Liver (tissue), 9 donors: Measurements from ENCODE around the gene CLCN7. TPM values are rescaled to one million over a fixed set of nuclear protein-coding genes. Genes with fewer than 3 reads are reported as not detected.

Experiments
- DNase-seq: peaks from one replicate; pipeline ENCODE4 v3.0.0-alpha.2; 2017; ENCODE audit warnings: low spot score
- H3K27ac ChIP-seq, 2 donors: one replicate each; pipeline ENCODE4 v1.7.0; 2013; ENCODE audit warnings: inconsistent platforms in 2 of 2, low read length in 2 of 2, control low read depth in 1 of 2, low read depth in 1 of 2, mild to moderate bottlenecking in 1 of 2
- H3K27me3 ChIP-seq, 4 donors: one replicate each; pipeline versions ENCODE4 v1.6.1 to v1.7.0; 2013; ENCODE audit warnings: low read length in 3 of 4, inconsistent platforms in 1 of 4, mild to moderate bottlenecking in 1 of 4, moderate library complexity in 1 of 4; ENCODE audit not compliant: control insufficient read depth in 4 of 4, insufficient read depth in 4 of 4
- H3K36me3 ChIP-seq, 4 donors: one replicate each; pipeline versions ENCODE4 v1.6.1 to v1.7.0; 2013; ENCODE audit warnings: low read length in 3 of 4, mild to moderate bottlenecking in 3 of 4, low read depth in 1 of 4, moderate library complexity in 1 of 4; ENCODE audit not compliant: control insufficient read depth in 4 of 4, insufficient read depth in 3 of 4
- H3K4me1 ChIP-seq, 4 donors: one replicate each; pipeline versions ENCODE4 v1.6.1 to v1.7.0; 2013; ENCODE audit warnings: low read length in 3 of 4, mild to moderate bottlenecking in 3 of 4, moderate library complexity in 1 of 4; ENCODE audit not compliant: control insufficient read depth in 4 of 4, insufficient read depth in 4 of 4
- H3K4me3 ChIP-seq, 3 donors: one replicate each; pipeline versions ENCODE4 v1.6.1 to v1.7.0; 2013; ENCODE audit warnings: low read length in 3 of 3, control low read depth in 1 of 3, low read depth in 1 of 3, mild to moderate bottlenecking in 1 of 3
- H3K9ac ChIP-seq, 2 donors: one replicate each; pipeline ENCODE4 v1.7.0; 2013; ENCODE audit warnings: low read length in 2 of 2, mild to moderate bottlenecking in 2 of 2, moderate library complexity in 2 of 2, control low read depth in 1 of 2, low read depth in 1 of 2
- H3K9me3 ChIP-seq, 4 donors: one replicate each; pipeline versions ENCODE4 v1.6.1 to v1.7.0; 2013; ENCODE audit warnings: low read length in 3 of 4; ENCODE audit not compliant: control insufficient read depth in 4 of 4
- EGR1 ChIP-seq, 2 donors: IDR thresholded peaks; 2 replicates each; pipeline ENCODE4 v1.6.1; 2016 to 2018; ENCODE audit warnings: antibody characterized with exemption in 2 of 2, low read depth in 2 of 2
- FOXA1 ChIP-seq: IDR thresholded peaks from 2 replicates; pipeline ENCODE4 v1.6.1; 2016; ENCODE audit warnings: antibody characterized with exemption
- FOXA2 ChIP-seq: IDR thresholded peaks from 2 replicates; pipeline ENCODE4 v1.6.1; 2016; ENCODE audit warnings: antibody characterized with exemption
- GABPA ChIP-seq, 2 donors: IDR thresholded peaks in 1 of 2; conservative IDR thresholded peaks in 1 of 2; 2 replicates each; pipeline ENCODE4 v1.6.1; 2016; ENCODE audit warnings: antibody characterized with exemption in 2 of 2, mild to moderate bottlenecking in 1 of 2, moderate library complexity in 1 of 2
- HNF4A ChIP-seq, 2 donors: conservative IDR thresholded peaks; 2 replicates each; pipeline ENCODE4 v1.6.1; 2016; ENCODE audit warnings: antibody characterized with exemption in 2 of 2, mild to moderate bottlenecking in 2 of 2
- JUND ChIP-seq, 2 donors: IDR thresholded peaks; 2 replicates each; pipeline ENCODE4 v1.6.1; 2016; ENCODE audit warnings: antibody characterized with exemption in 2 of 2
- NR2F2 ChIP-seq: IDR thresholded peaks from 2 replicates; pipeline ENCODE4 v1.6.1; 2016; ENCODE audit warnings: antibody characterized with exemption
- RAD21 ChIP-seq, 2 donors: IDR thresholded peaks; 2 replicates each; pipeline ENCODE4 v1.6.1; 2016; ENCODE audit warnings: antibody characterized with exemption in 2 of 2, mild to moderate bottlenecking in 2 of 2
- RXRA ChIP-seq, 2 donors: IDR thresholded peaks; 2 replicates each; pipeline ENCODE4 v1.6.1; 2017 to 2018; ENCODE audit warnings: antibody characterized with exemption in 2 of 2, mild to moderate bottlenecking in 1 of 2
- SP1 ChIP-seq: IDR thresholded peaks from 2 replicates; pipeline ENCODE4 v1.6.1; 2018; ENCODE audit warnings: antibody characterized with exemption, mild to moderate bottlenecking
- TAF1 ChIP-seq: conservative IDR thresholded peaks from 2 replicates; pipeline ENCODE4 v1.6.1; 2016; ENCODE audit warnings: antibody characterized with exemption, mild to moderate bottlenecking
- YY1 ChIP-seq: IDR thresholded peaks from 2 replicates; pipeline ENCODE4 v1.6.1; 2016; ENCODE audit warnings: antibody characterized with exemption, mild to moderate bottlenecking
- WGBS: extraction: QIAGEN DNeasy Blood & Tissue Kit; methylation state at CpG from one replicate; pipeline ENCODE4 v1.1.7; 2013; 5-methylcytosine and 5-hydroxymethylcytosine counted together
- polyA plus RNA-seq, 2 donors: library from polyadenylated mRNA; stranded (reverse) in 1 of 2; unstranded in 1 of 2; fragments of 200-250 nt in 1 of 2; fragments of >200 nt in 1 of 2; fragmentation: Nextera tagmentation in 1 of 2; extraction: Ambion mirVana in 1 of 2; gene quantifications; one replicate each; pipeline versions ENCODE4 v1.2.1 to v1.2.3, GENCODE V29; 2013 to 2015
- total RNA-seq, 2 donors: library from RNA; depleted of rRNA; stranded (reverse); fragments of >200 nt; gene quantifications; one replicate each; pipeline ENCODE4 v1.2.3, GENCODE V29; 2014
- TF ChIP-seq, protein P1 (sequence below): IDR thresholded peaks from 2 replicates; pipeline ENCODE4 v1.6.1; 2016; ENCODE audit warnings: antibody characterized with exemption
- TF ChIP-seq, protein P2 (sequence below): fragments of 150-350 bp; IDR thresholded peaks from 2 replicates; pipeline ENCODE4 v1.5.1; 2017; ENCODE audit warnings: improper control_type of control experiment, low read depth, low read length; ENCODE audit not compliant: missing input control
- TF ChIP-seq, protein P3 (sequence below): IDR thresholded peaks from 2 replicates; pipeline ENCODE4 v1.6.1; 2016; ENCODE audit warnings: antibody characterized with exemption, mild to moderate bottlenecking
- TF ChIP-seq, protein P4 (sequence below): IDR thresholded peaks from 2 replicates; pipeline ENCODE4 v1.6.1; 2016; ENCODE audit warnings: antibody characterized with exemption
- TF ChIP-seq, protein P5 (sequence below): IDR thresholded peaks from 2 replicates; pipeline ENCODE4 v1.6.1; 2016; ENCODE audit warnings: antibody characterized with exemption
- donor health status: healthy.
- donor health status: healthy.
- donor health status: healthy.
- donor health status: healthy.
- donor health status: healthy.

CLCN7 gene
- total and polyA plus RNA-seq, 4 donors: 13.9 to 36.2 (median 30.2) TPM

DNA sequence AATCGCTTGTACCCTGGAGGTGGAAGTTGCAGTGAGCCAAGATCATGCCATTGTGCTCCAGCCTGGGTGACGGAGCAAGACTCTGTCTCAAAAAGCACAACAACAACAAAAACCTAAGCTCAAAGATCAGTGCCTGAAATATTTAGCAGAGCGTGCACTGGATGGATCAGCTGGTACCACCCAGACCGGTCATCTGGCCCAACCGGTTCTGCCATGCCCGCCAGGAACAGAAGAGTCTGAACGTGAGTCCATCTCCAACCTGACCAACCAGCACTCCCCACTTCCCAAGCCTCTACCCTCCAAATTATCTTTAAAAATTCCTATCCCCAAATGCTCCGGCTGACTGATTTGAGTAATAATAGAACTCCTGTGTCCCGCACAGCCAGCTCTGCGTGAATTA is 52.8 kb downstream of the CLCN7 start:
- TF ChIP-seq, protein P1, sequence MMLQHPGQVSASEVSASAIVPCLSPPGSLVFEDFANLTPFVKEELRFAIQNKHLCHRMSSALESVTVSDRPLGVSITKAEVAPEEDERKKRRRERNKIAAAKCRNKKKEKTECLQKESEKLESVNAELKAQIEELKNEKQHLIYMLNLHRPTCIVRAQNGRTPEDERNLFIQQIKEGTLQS: no peak
- TF ChIP-seq EGR1 (IDR thresholded peaks at IDR 0.05; ENCODE audit: low read depth in 2 of 2) (no peak), GABPA (IDR thresholded peaks at IDR 0.05 in 1 of 2, conservative IDR thresholded peaks at IDR 0.05 in 1 of 2) (no peak), NR2F2 (no peak), FOXA2 (no peak), FOXA1 (no peak), HNF4A (conservative IDR thresholded peaks at IDR 0.05) (no peak), SP1 (no peak), RXRA (IDR thresholded peaks at IDR 0.05) (no peak), RAD21 (IDR thresholded peaks at IDR 0.05) (no peak), TAF1 (no peak), YY1 (no peak), JUND (IDR thresholded peaks at IDR 0.05) (no peak)
- TF ChIP-seq, protein P2, sequence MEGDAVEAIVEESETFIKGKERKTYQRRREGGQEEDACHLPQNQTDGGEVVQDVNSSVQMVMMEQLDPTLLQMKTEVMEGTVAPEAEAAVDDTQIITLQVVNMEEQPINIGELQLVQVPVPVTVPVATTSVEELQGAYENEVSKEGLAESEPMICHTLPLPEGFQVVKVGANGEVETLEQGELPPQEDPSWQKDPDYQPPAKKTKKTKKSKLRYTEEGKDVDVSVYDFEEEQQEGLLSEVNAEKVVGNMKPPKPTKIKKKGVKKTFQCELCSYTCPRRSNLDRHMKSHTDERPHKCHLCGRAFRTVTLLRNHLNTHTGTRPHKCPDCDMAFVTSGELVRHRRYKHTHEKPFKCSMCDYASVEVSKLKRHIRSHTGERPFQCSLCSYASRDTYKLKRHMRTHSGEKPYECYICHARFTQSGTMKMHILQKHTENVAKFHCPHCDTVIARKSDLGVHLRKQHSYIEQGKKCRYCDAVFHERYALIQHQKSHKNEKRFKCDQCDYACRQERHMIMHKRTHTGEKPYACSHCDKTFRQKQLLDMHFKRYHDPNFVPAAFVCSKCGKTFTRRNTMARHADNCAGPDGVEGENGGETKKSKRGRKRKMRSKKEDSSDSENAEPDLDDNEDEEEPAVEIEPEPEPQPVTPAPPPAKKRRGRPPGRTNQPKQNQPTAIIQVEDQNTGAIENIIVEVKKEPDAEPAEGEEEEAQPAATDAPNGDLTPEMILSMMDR: no peak
- TF ChIP-seq, protein P3, sequence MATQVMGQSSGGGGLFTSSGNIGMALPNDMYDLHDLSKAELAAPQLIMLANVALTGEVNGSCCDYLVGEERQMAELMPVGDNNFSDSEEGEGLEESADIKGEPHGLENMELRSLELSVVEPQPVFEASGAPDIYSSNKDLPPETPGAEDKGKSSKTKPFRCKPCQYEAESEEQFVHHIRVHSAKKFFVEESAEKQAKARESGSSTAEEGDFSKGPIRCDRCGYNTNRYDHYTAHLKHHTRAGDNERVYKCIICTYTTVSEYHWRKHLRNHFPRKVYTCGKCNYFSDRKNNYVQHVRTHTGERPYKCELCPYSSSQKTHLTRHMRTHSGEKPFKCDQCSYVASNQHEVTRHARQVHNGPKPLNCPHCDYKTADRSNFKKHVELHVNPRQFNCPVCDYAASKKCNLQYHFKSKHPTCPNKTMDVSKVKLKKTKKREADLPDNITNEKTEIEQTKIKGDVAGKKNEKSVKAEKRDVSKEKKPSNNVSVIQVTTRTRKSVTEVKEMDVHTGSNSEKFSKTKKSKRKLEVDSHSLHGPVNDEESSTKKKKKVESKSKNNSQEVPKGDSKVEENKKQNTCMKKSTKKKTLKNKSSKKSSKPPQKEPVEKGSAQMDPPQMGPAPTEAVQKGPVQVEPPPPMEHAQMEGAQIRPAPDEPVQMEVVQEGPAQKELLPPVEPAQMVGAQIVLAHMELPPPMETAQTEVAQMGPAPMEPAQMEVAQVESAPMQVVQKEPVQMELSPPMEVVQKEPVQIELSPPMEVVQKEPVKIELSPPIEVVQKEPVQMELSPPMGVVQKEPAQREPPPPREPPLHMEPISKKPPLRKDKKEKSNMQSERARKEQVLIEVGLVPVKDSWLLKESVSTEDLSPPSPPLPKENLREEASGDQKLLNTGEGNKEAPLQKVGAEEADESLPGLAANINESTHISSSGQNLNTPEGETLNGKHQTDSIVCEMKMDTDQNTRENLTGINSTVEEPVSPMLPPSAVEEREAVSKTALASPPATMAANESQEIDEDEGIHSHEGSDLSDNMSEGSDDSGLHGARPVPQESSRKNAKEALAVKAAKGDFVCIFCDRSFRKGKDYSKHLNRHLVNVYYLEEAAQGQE: no peak
- TF ChIP-seq, protein P4, sequence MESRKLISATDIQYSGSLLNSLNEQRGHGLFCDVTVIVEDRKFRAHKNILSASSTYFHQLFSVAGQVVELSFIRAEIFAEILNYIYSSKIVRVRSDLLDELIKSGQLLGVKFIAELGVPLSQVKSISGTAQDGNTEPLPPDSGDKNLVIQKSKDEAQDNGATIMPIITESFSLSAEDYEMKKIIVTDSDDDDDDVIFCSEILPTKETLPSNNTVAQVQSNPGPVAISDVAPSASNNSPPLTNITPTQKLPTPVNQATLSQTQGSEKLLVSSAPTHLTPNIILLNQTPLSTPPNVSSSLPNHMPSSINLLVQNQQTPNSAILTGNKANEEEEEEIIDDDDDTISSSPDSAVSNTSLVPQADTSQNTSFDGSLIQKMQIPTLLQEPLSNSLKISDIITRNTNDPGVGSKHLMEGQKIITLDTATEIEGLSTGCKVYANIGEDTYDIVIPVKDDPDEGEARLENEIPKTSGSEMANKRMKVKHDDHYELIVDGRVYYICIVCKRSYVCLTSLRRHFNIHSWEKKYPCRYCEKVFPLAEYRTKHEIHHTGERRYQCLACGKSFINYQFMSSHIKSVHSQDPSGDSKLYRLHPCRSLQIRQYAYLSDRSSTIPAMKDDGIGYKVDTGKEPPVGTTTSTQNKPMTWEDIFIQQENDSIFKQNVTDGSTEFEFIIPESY: no peak
- TF ChIP-seq, protein P5, sequence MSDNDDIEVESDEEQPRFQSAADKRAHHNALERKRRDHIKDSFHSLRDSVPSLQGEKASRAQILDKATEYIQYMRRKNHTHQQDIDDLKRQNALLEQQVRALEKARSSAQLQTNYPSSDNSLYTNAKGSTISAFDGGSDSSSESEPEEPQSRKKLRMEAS: no peak
- 88% methylated on average over 10 of the region's 10 CpGs for WGBS
- no peak overlapping the region for H3K9ac ChIP-seq
- peaks cover 0 to 2% (median 0%) of the 10 kb centered on the region in 4 donors for H3K36me3 ChIP-seq
- no peak overlapping the region for H3K27ac ChIP-seq
- no peaks in the 10 kb centered on the region for H3K27me3 ChIP-seq
- peaks cover 3 to 16% (median 14%) of the 10 kb centered on the region in 4 donors for H3K4me1 ChIP-seq
- no peak for DNase-seq
- H3K9me3 ChIP-seq: no peaks in the 10 kb centered on the region
- no peak overlapping the region for H3K4me3 ChIP-seq
